Right ventricle myocardium inferior (tissue), 1 donor: ENCODE data around the gene AURKAIP1. TPM values are rescaled to one million over a fixed set of nuclear protein-coding genes. Genes with fewer than 3 reads are reported as not detected.

Source experiments
- ATAC-seq: fragments of 200-7000 bp; cut with Tn5 transposase; one replicate; pipeline ENCODE4 v1.9.1; 2020; ENCODE audit warnings: mild to moderate bottlenecking, moderate library complexity
- DNase-seq: peaks from one replicate; pipeline ENCODE4 v3.0.0; 2021; ENCODE audit errors: missing footprints
- intact Hi-C: fragments of 100-400 bp; cut with DNase I; formaldehyde crosslinking; loops from one replicate; pipeline ENCODE4 v1.11.0; 2022
- microRNA-seq: library from miRNA; unstranded; fragments of <30 nt; microRNA quantifications from one replicate; pipeline ENCODE4 v1.2.0, GENCODE V29; 2020
- total RNA-seq: library from RNA; stranded (reverse); fragmentation: NEBNext Ultra II Directional; extraction: Animal tissue kit (Norgen Biotek cat#: 25700); gene quantifications from one replicate; pipeline ENCODE4 v1.2.1, GENCODE V29; 2021
- donor health status: DM: no; HTN: yes; CAD: no; lungs with severe emphysema.

The AURKAIP1 gene
- total RNA-seq, 1 donor from 2014 or later: 265 TPM

DNA sequence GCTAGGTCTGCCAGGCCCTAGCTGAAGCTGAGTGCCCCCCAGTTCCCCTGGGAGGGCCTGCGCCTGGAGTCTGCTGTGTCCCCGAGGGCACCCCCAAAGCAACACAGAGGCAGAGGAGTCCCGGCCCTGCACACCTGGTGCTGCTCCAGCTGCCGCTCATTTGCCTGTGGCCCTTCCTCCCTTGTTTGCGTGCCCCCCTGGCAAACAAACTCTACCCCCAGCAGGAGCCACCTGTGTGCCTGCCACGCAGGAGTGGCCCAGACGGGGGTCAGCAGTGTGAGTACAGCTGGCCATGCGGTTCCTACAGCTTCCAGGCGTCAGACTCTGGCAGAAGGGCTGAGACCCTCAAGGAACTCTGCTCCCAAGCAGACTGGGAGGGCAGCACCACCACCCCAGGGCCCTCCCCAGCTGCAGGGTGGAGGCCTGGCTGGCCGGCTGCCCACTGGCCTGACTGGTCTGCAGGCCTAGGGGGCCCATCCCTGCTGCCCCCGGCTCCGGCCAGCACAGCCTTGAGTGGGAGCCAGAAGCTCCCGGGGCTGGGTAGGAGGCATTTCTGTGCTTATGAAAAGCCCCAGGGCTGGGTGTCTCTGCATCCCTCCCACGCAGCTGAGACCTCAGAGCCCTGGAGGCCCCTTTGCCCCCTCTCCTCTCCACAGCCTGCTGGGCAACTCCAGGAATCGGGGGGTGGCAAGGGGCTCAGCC lies 44.5 kb downstream of the AURKAIP1 start:
- DNase-seq (no peak), ATAC-seq (no peak)
- intact Hi-C loops: no loop called here

DNA sequence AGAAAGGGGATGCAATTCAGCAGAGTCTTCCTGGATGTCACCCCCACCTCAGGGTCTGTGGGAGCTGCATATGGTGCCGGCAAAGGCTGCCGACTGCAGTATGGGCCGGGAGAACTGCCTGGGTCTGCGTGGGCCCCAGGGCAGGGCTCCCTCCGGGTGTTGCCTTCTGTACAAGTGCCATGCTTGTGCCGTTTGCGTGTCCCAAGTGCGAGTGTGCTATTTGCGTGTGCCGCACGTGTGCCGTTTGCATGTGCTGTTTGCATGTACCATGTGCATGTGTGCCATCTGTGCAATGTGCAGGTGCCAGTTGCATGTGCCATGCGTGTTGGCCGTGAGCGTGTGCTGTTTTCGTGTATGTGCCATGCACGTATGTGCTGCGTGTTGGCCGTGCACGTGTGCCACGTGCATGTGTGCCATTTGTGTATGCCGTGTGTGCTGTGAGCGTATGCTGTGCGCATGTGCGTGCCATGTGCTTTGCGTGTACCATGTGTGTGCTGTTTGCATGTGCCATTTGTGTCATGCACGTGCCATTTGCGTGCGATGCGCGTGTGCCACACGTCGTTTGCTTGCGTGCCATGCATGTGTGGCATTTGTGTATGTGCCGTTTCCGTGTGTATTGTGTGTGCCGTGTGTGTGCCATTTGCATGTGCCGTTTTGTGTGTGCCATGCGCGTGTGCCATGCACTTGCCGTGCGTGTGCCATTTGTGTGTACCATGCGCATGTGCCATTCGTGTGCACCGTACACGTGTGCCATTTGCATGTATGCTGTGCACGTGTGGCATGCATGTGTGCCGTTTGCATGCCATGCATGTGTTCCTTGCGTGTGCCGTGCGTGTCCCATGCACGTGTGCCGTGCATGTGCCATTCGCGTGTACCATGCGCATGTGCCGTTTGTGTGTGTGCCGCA lies 45.5 kb downstream of the AURKAIP1 start:
- intact Hi-C loops: no loop called here
- DNase-seq (no peak), ATAC-seq (no peak)

DNA sequence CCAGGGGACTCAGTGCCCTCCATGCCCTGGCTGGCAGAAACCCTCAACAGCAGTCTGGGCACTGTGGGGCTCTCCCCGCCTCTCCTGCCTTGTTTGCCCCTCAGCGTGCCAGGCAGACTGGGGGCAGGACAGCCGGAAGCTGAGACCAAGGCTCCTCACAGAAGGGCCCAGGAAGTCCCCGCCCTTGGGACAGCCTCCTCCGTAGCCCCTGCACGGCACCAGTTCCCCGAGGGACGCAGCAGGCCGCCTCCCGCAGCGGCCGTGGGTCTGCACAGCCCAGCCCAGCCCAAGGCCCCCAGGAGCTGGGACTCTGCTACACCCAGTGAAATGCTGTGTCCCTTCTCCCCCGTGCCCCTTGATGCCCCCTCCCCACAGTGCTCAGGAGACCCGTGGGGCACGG lies 46.8 kb downstream of the AURKAIP1 start:
- ATAC-seq (no peak), DNase-seq (no peak)
- intact Hi-C loops: no loop called here

DNA sequence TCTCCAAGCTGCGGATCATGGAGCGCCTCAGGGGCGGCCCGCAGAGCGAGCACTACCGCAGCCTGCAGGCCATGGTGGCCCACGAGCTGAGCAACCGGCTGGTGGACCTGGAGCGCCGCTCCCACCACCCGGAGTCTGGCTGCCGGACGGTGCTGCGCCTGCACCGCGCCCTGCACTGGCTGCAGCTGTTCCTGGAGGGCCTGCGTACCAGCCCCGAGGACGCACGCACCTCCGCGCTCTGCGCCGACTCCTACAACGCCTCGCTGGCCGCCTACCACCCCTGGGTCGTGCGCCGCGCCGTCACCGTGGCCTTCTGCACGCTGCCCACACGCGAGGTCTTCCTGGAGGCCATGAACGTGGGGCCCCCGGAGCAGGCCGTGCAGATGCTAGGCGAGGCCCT lies 47.7 kb downstream of the AURKAIP1 start:
- ATAC-seq (no peak), DNase-seq (no peak)
- intact Hi-C loops: no loop called here

DNA sequence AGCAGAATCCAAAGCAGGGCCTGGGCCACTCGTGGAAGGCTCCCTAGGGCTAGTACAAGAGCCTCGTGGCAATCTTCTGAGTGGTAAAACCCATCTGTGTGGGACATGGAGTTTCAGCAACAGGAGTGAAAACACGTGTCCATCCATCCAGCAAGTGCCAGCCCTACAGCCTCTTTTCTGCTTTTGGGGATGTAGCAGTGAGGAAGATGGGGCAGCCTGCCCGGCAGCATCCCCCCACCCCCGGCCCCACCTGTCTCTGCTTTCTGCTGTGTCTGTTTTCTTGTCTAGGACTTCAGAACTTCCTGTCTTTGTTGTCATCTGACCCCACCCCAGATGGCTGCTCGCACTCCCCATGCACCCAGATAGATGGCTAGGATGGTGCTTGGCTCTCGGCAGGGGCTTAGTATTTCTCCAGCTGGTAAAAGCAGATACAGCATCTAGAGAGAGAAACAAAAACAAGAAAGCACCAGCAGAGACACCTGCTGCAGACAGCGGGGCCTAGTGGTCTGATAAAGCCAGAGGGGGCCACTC lies 48.9 kb downstream of the AURKAIP1 start:
- intact Hi-C loops: no loop called here
- DNase-seq (no peak), ATAC-seq (no peak)

DNA sequence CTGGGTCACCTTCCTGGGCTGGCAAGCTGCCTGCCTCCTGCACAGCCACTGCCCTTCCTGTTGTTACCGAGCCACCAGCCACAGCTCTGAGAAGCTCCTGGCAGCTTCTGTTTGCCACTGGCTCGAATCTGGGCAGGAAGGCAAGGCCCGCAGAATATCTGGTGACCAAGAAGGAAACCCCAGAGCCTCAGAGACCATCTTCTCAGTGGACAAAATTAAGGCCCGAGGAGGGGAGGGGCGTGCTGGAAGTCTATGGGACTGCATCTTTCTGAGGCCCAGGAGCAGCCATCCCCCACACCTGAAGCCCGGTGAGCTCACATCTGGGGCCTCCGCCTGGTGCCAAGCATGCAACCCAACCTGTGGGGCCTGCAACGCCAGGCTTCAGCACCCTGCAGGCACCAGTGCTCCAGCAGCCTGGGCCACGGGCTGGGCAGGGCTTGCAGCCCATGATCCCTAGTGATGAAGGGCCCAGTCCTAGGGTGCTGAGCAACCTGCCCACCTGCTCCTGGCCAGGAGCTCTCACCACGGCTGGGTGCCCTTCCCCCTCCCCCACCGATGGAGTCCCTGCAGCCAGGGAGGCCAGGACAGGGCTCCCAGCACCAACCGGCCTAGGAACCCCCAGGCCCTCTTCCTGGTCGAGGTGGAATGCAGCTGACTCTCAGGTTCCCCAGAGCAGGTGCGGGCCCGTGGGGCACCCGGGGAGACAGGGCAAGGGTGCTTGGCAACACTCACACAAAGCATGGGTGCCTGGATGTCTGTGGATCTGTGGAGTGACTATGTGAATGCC lies 49.5 kb downstream of the AURKAIP1 start:
- intact Hi-C loops: loop anchor here (2.0 kb wide), 1 partner anchor 21 kb away; no protein-coding TSS in a partner anchor
- no peak for DNase-seq
- no peak for ATAC-seq

DNA sequence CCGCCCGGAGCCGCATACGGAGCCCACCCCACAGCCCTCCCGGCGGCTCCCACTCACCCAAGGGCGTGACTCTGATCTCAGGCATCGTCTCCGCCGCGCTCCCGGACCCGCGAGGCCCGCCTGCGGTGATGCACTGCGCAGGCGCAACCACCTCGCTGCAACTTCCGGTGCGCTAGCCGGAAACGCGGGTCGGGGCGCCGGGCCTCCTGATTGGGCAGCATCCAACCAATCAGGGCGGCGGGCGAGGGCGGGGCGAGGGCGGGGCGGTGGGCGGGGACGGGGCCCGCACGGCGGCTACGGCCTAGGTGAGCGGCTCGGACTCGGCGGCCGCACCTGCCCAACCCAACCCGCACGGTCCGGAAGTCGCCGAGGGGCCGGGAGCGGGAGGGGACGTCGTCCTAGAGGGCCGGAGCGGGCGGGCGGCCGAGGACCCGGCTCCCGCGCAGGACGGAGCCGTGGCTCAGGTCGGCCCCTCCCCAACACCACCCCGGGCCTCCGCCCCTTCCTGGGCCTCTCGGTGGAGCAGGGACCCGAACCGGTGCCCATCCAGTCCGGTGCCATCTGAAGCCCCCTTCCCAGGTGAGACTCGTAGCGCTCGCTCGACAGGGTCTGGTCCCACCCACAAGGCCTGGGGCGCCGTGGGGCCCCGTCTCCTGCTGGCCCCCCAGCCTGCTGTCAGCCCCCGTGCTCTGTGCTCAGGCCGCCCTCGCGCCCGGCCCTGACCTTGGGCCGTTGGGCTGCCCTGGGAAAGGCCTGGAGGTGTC lies 50.3 kb downstream of the AURKAIP1 start, which contains the start of the genes CPTP and INTS11:
TSS of gene CPTP (plus strand) at position 279 of the 764 bp plus-strand sequence. CDS start 2,109 bp downstream, outside the sequence.
TSS of gene INTS11 (minus strand) at position 137 of the 764 bp plus-strand sequence. CDS start at position 85, 52 bp downstream.
- peak; percentile 96 for DNase-seq
- peak; percentile 81 for ATAC-seq
- intact Hi-C loops: loop anchor here (2.0 kb wide), 1 partner anchor 22 kb away; no protein-coding TSS in a partner anchor

DNA sequence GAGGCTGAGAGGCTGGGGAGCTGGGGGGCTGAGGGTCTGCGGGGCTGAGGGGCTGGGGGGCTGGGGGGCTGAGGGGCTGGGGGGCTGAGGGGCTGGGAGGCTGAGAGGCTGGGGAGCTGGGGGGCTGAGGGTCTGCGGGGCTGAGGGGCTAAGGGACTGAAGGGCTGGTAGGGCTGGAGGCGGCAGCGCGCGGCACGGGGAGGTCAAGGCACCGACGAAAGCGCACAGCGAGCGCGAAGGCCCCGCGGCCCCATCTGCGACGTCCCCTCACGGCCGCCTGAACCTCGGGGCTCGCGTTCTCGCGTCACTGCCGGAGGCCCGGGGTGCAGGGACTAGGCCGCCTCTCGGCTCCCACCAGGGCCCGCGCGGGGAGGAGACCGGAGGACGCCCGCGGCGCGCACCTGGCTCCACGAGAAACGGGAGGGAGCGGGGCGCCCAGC lies 50.9 kb downstream of the AURKAIP1 start:
- intact Hi-C loops: loop anchor here (2.0 kb wide), 1 partner anchor 23 kb away; no protein-coding TSS in a partner anchor
- DNase-seq (no peak), ATAC-seq (no peak)

Small RNAs within 50 kb of the gene (microRNA-seq; reads per million reads assigned to microRNA genes)
- not detected for gene MIR6808

Other genes with a start within 250 kb of the AURKAIP1 start
- gene TTLL10, start 201.3 kb downstream of the AURKAIP1 start, total RNA-seq: 0.24 TPM
- gene TNFRSF18, start 168.6 kb downstream of the AURKAIP1 start, total RNA-seq: not detected
- gene TNFRSF4, start 161.1 kb downstream of the AURKAIP1 start, total RNA-seq: 1.4 TPM
- gene SDF4, start 143.2 kb downstream of the AURKAIP1 start, total RNA-seq: 125 TPM
- 8.3 TPM for gene B3GALT6, start 143.0 kb downstream of the AURKAIP1 start, total RNA-seq
- 0.57 TPM for gene C1QTNF12, start 128.5 kb downstream of the AURKAIP1 start, total RNA-seq
- 40.0 TPM for gene UBE2J2, start 101.4 kb downstream of the AURKAIP1 start, total RNA-seq
- gene SCNN1D, start 94.8 kb downstream of the AURKAIP1 start, total RNA-seq: 3.0 TPM
- gene ACAP3, start 67.3 kb downstream of the AURKAIP1 start, total RNA-seq: 57.3 TPM
- 10.3 TPM for gene PUSL1, start 66.6 kb downstream of the AURKAIP1 start, total RNA-seq
- 75.7 TPM for gene INTS11, start 50.5 kb downstream of the AURKAIP1 start, total RNA-seq
- gene CPTP, start 50.4 kb downstream of the AURKAIP1 start, total RNA-seq: 119 TPM
- 0.51 TPM for gene TAS1R3, start 43.9 kb downstream of the AURKAIP1 start, total RNA-seq
- gene DVL1, start 25.8 kb downstream of the AURKAIP1 start, total RNA-seq: 119 TPM
- gene MXRA8, start 16.7 kb downstream of the AURKAIP1 start, total RNA-seq: 21.8 TPM
- 49.4 TPM for gene CCNL2, start 24.1 kb upstream of the AURKAIP1 start, total RNA-seq
- gene MRPL20, start 32.1 kb upstream of the AURKAIP1 start, total RNA-seq: 140 TPM
- gene ANKRD65, start 46.1 kb upstream of the AURKAIP1 start, total RNA-seq: 3.0 TPM
- gene VWA1, start 60.5 kb upstream of the AURKAIP1 start, total RNA-seq: 20.5 TPM
- gene ATAD3C, start 74.5 kb upstream of the AURKAIP1 start, total RNA-seq: 1.8 TPM
- 9.0 TPM for gene ATAD3B, start 96.6 kb upstream of the AURKAIP1 start, total RNA-seq
- 17.9 TPM for gene ATAD3A, start 137.0 kb upstream of the AURKAIP1 start, total RNA-seq
- gene TMEM240, start 165.4 kb upstream of the AURKAIP1 start, total RNA-seq: 6.9 TPM
- 116 TPM for gene SSU72, start 199.7 kb upstream of the AURKAIP1 start, total RNA-seq
- gene FNDC10, start 224.9 kb upstream of the AURKAIP1 start, total RNA-seq: 3.0 TPM
- 103 TPM for gene MIB2, start 240.3 kb upstream of the AURKAIP1 start, total RNA-seq